Measurements from ENCODE around the gene JAM3.

JAM3 gene

DNA sequence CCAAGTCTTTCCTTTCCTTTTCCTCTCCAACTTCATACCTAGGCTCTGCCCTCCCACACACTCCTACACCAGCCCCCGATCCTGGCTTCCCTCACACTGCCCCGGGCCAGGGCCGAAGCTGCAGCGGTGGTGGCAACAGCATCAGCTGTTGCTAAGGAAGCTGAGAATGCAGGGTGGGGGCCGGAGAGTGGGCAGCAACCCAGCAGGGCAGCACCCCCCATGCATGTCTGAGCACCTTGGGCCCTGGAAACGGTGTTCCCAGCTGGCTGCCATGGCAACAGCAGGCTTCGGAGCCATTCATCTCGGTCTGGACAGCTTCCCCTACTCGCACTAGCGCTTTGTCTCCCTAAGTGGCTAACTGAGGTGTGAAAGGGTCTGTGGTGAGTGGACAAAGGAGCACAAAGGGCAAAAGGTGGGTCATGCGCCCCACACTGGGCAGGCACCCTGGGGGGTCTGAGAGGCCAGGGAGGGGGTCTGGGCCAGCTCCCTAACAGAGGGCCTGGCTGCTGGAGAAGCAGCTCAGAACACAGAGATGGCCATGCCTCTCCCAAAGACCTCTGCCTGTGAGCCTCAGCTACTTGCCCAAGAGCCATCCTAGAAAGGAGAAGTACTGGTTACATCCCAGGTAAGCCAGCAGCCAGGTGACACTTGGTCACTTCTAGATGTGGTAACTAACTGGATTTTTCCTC is 42.1 kb upstream of the JAM3 start:
- TF ChIP-seq ZFX (IDR thresholded peaks at IDR 0.05), result no peak
- TF ChIP-seq, protein P1, sequence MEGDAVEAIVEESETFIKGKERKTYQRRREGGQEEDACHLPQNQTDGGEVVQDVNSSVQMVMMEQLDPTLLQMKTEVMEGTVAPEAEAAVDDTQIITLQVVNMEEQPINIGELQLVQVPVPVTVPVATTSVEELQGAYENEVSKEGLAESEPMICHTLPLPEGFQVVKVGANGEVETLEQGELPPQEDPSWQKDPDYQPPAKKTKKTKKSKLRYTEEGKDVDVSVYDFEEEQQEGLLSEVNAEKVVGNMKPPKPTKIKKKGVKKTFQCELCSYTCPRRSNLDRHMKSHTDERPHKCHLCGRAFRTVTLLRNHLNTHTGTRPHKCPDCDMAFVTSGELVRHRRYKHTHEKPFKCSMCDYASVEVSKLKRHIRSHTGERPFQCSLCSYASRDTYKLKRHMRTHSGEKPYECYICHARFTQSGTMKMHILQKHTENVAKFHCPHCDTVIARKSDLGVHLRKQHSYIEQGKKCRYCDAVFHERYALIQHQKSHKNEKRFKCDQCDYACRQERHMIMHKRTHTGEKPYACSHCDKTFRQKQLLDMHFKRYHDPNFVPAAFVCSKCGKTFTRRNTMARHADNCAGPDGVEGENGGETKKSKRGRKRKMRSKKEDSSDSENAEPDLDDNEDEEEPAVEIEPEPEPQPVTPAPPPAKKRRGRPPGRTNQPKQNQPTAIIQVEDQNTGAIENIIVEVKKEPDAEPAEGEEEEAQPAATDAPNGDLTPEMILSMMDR (conservative IDR thresholded peaks at IDR 0.05), result no peak
- no peak overlapping the region for H3K27ac ChIP-seq

DNA sequence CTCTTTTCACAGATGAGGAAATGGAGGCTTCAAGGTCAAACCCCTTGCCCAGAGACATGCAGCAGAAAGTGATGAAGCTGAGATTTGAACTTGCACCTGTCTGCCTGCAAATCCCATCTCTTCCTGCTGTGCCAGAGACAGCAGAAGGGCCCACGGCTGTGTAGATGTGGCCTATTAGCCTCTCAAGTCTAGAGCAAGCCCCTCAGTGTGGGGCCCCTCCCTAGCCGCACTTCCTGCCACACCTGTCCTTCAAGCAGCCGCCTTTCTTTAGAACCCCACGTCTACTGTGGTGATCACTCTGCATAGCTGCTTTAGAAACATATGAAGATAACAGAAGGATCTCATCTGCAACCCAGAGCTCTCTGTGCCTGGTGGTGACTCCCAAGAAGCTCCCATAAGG is 41.2 kb upstream of the JAM3 start:
- H3K27ac ChIP-seq, result no peak overlapping the region
- TF ChIP-seq, protein P1 (conservative IDR thresholded peaks at IDR 0.05), result no peak
- no peak for TF ChIP-seq ZFX (IDR thresholded peaks at IDR 0.05)

DNA sequence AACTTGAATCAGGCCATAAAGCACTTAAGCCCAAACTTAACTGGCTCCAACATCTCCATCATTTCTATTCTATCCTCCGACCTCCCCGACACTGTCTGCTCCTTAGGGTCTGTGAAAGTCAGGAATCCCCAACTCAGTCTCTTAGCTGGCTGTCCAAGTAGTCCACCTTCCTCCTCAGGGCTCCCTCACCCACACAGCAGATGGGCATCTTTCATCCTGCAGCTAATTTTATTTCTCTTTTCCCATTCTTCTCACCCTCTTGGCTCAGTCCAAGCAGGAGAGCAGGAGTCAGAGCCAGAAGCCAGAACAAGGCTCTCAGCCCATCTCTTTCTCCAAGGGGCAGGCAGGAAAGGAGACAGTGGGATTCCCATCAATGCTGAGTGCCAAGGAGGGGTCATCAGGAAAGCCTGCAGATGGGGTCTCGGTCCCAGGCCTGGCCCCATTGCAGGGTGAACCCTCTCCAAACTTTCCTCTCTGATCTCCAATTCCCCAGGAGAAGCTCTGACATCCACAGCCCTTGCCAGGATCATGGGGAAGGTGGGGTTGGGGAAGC is 40.4 kb upstream of the JAM3 start:
- no peak overlapping the region for H3K27ac ChIP-seq
- TF ChIP-seq, protein P1 (conservative IDR thresholded peaks at IDR 0.05), result no peak
- no peak for TF ChIP-seq ZFX (IDR thresholded peaks at IDR 0.05)

DNA sequence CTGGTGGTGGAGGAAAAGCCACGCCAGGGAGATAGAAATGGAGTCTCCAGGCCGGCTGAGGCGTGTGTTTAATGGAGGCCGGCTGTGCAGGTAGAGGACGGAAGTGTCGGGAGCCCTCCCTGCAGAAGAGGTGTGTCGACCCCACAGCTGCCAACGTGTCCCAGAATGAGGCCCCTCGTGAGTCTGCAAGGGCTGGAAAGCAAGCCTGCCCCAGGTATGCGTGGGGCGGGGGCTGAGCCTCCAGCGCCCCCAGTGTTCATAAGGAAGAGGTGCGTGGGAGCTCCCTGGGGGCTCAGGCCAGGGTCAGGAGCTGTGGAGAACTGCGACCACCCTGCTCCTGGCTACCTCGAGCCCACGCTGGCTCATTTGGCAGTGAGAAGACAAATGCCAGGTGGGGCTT is 38.0 kb upstream of the JAM3 start:
- H3K27ac ChIP-seq, result no peak overlapping the region

DNA sequence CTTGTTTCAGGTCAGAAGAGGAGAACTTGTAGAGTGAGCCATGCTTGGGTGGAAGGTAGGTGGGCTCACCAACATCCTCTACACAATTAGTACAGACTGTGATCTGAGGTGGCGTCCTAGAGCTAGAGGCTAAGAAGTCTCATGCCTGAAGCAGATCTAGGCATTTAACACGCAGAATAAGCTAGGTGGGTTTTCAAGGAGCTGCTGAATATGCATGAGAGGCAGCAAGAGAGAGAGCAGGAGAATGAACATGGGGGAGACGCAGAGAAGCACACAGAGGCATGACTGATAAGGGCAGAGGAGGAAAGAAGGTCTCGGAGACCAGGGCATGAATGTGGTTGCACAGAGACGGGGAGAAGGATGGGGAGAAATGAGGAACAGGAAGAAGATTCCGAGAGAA is 36.8 kb upstream of the JAM3 start:
- H3K27ac ChIP-seq, result no peak overlapping the region
- TF ChIP-seq ZFX (IDR thresholded peaks at IDR 0.05), result no peak
- TF ChIP-seq, protein P1 (conservative IDR thresholded peaks at IDR 0.05), result no peak

More for the DNA sequence above, 38.0 kb upstream of the JAM3 start:
- TF ChIP-seq ZFX (IDR thresholded peaks at IDR 0.05), result no peak
- TF ChIP-seq, protein P1 (conservative IDR thresholded peaks at IDR 0.05), result no peak; the same call in 1 of the 2 replicates

DNA sequence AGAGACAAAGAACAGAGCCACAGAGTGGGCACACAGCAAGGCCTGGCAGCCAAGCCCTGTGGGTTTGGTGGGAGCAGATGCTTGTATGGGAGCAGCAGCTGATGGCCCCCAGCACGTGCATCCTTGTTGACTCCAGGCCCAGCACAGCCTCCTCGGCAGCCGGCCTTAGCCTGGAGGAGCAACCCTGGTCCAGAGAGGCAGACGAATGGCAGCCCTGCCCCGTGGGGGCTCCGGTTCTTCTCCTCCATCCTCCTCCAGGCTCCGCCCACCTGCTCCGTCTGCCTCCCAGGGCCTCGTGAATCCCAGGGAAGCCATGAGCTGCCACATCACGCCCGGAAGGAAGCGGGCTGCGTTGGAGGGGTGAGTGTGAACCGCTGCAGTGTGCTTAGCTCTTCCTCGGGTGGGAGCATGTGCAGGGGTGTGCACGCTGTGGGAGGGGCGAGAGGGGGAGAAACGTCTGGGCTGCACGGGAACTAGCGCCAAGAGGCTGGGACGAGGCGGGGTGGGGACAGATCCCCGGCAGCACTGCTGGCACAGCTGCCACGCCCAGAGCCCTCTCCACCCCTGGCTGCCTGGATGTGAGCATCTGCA is 36.3 kb upstream of the JAM3 start:
- TF ChIP-seq ZFX (IDR thresholded peaks at IDR 0.05), result no peak
- TF ChIP-seq, protein P1 (conservative IDR thresholded peaks at IDR 0.05), result no peak
- no peak overlapping the region for H3K27ac ChIP-seq

DNA sequence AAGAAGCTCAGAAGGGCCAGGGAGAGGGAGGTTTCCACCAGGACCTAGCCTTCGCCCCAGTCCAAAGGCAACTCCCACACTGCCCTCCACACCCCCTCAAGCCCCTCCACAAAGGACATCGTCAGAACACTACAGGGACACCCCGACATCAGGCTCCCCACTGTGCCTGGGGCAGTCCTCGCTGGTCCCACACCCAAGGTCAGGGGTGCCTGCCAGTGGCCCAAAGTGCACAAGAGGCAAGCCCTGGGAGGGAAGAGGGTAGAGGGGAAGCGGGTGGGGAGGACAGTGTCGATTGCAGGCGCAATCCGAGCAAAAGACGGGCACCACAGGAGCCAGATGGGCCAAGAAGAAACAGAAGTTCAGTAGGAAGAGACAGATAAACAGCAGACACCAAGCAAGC is 35.6 kb upstream of the JAM3 start:
- TF ChIP-seq ZFX (IDR thresholded peaks at IDR 0.05), result no peak
- TF ChIP-seq, protein P1 (conservative IDR thresholded peaks at IDR 0.05), result no peak
- H3K27ac ChIP-seq, result peak overlapping the region; percentile 45

Data from C4-2B (cell line).